ENCODE data around the gene CCND2. TPM values are rescaled to one million over a fixed set of nuclear protein-coding genes. Genes with fewer than 3 reads are reported as not detected.

The CCND2 gene
- total and polyA plus RNA-seq, 5 donors from 2014 or later = 51.8 to 206 (median 65.7) TPM

DNA sequence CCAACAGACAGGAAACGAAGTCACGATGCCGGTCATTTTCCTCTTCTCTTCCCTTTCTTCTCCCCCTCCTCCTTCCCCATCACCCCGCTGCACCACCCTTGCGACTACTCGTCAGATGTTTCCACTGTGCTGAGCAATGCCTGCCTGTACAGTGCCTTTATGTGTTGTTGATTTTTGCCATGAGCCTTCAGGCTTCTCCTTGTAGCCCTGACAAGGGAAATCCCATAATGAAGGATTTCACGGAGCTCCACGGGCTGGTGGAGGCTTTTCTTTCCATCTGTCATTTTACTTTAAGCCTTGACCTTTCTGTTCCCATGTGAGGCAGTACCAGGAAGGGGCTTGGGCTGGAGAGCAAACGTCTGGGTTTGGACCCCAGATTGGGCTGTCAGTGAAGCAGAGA, 28.7 kb upstream of the CCND2 start:
- no peak overlapping the region for H3K27ac Mint-ChIP-seq
- no peak for DNase-seq

GRCh38 chr12:4245446-4245845, 28.1 kb upstream of the CCND2 start:
- H3K9me3 ChIP-seq (ENCODE audit: control insufficient read depth in 2 of 2, low read length in 2 of 2) = no peaks in the 10 kb centered on the region
- no peaks in the 10 kb centered on the region for H3K36me3 Mint-ChIP-seq
- no peak overlapping the region for H3K4me3 Mint-ChIP-seq
- peaks cover 0 to 4% (median 0%) of the 10 kb centered on the region in 7 donors for H3K9me3 Mint-ChIP-seq
- H3K4me1 Mint-ChIP-seq = peaks cover 0 to 2% (median 0%) of the 10 kb centered on the region in 4 donors
- ATAC-seq (ENCODE audit: low read depth in 2 of 2) (no peak), DNase-seq (no peak)
- H3K27me3 ChIP-seq (ENCODE audit: control insufficient read depth, insufficient read depth, low read length) = no peaks in the 10 kb centered on the region
- no peaks in the 10 kb centered on the region for H3K36me3 ChIP-seq (ENCODE audit: control insufficient read depth, insufficient read depth, low read length)
- H3K4me3 ChIP-seq (ENCODE audit: low read depth, low read length) = no peak overlapping the region
- H3K27me3 Mint-ChIP-seq = peaks cover 4% of the 10 kb centered on the region
- no peak overlapping the region for H3K27ac Mint-ChIP-seq
- no peak overlapping the region for H3K27ac ChIP-seq (ENCODE audit: insufficient read depth, low read length, poor library complexity, severe bottlenecking)
- no peaks in the 10 kb centered on the region for H3K4me1 ChIP-seq (ENCODE audit: control insufficient read depth, insufficient read depth, low read length, poor library complexity, severe bottlenecking)

More for the DNA sequence above, 28.7 kb upstream of the CCND2 start:
- Mint-ChIP-seq H3K4me3 (no peak overlapping the region), H3K27me3 (peaks cover 4% of the 10 kb centered on the region), H3K36me3 (no peaks in the 10 kb centered on the region), H3K9me3 (peaks cover 0 to 4% (median 0%) of the 10 kb centered on the region in 7 donors), H3K4me1 (peaks cover 0 to 2% (median 0%) of the 10 kb centered on the region in 4 donors)
- ATAC-seq (ENCODE audit: low read depth in 2 of 2) = no peak
- no peaks in the 10 kb centered on the region for H3K36me3 ChIP-seq (ENCODE audit: control insufficient read depth, insufficient read depth, low read length)
- H3K9me3 ChIP-seq (ENCODE audit: control insufficient read depth in 2 of 2, low read length in 2 of 2) = no peaks in the 10 kb centered on the region
- H3K27me3 ChIP-seq (ENCODE audit: control insufficient read depth, insufficient read depth, low read length) = no peaks in the 10 kb centered on the region
- no peaks in the 10 kb centered on the region for H3K4me1 ChIP-seq (ENCODE audit: control insufficient read depth, insufficient read depth, low read length, poor library complexity, severe bottlenecking)
- no peak overlapping the region for H3K27ac ChIP-seq (ENCODE audit: insufficient read depth, low read length, poor library complexity, severe bottlenecking)
- H3K4me3 ChIP-seq (ENCODE audit: low read depth, low read length) = no peak overlapping the region

GRCh38 chr12:4246116-4246515, 27.4 kb upstream of the CCND2 start:
- ATAC-seq (ENCODE audit: low read depth in 2 of 2) (no peak), DNase-seq (no peak)
- no peaks in the 10 kb centered on the region for H3K9me3 ChIP-seq (ENCODE audit: control insufficient read depth in 2 of 2, low read length in 2 of 2)
- Mint-ChIP-seq H3K27ac (peak overlapping the region in 1 of 3 donors; percentile 71), H3K4me3 (no peak overlapping the region), H3K36me3 (no peaks in the 10 kb centered on the region), H3K4me1 (peaks cover 0 to 4% (median 3%) of the 10 kb centered on the region in 4 donors), H3K27me3 (peaks cover 8% of the 10 kb centered on the region), H3K9me3 (peaks cover 0 to 3% (median 0%) of the 10 kb centered on the region in 7 donors)
- no peaks in the 10 kb centered on the region for H3K36me3 ChIP-seq (ENCODE audit: control insufficient read depth, insufficient read depth, low read length)
- H3K4me3 ChIP-seq (ENCODE audit: low read depth, low read length) = no peak overlapping the region
- H3K27ac ChIP-seq (ENCODE audit: insufficient read depth, low read length, poor library complexity, severe bottlenecking) = no peak overlapping the region
- H3K4me1 ChIP-seq (ENCODE audit: control insufficient read depth, insufficient read depth, low read length, poor library complexity, severe bottlenecking) = no peaks in the 10 kb centered on the region
- H3K27me3 ChIP-seq (ENCODE audit: control insufficient read depth, insufficient read depth, low read length) = no peaks in the 10 kb centered on the region

- H3K4me3 ChIP-seq (ENCODE audit: low read depth, low read length) = no peak overlapping the region
- H3K4me1 ChIP-seq (ENCODE audit: control insufficient read depth, insufficient read depth, low read length, poor library complexity, severe bottlenecking) = peaks cover 4% of the 10 kb centered on the region
- DNase-seq (no peak), ATAC-seq (ENCODE audit: low read depth in 2 of 2) (no peak)
- no peak overlapping the region for H3K27ac ChIP-seq (ENCODE audit: insufficient read depth, low read length, poor library complexity, severe bottlenecking)
- H3K9me3 ChIP-seq (ENCODE audit: control insufficient read depth in 2 of 2, low read length in 2 of 2) = no peaks in the 10 kb centered on the region
- H3K9me3 Mint-ChIP-seq = peaks cover 0 to 2% (median 0%) of the 10 kb centered on the region in 7 donors
- no peaks in the 10 kb centered on the region for H3K27me3 ChIP-seq (ENCODE audit: control insufficient read depth, insufficient read depth, low read length)
- peaks cover 9% of the 10 kb centered on the region for H3K27me3 Mint-ChIP-seq
- H3K27ac Mint-ChIP-seq = peak overlapping the region in 1 of 3 donors; percentile 57
- H3K4me1 Mint-ChIP-seq = peaks cover 0 to 9% (median 6%) of the 10 kb centered on the region in 4 donors
- no peak overlapping the region for H3K4me3 Mint-ChIP-seq
- H3K36me3 Mint-ChIP-seq = no peaks in the 10 kb centered on the region
- H3K36me3 ChIP-seq (ENCODE audit: control insufficient read depth, insufficient read depth, low read length) = no peaks in the 10 kb centered on the region
These were observed 22.9 kb upstream of the CCND2 start for GRCh38 chr12:4250691-4251090.

- peaks cover 4% of the 10 kb centered on the region for H3K4me1 ChIP-seq (ENCODE audit: control insufficient read depth, insufficient read depth, low read length, poor library complexity, severe bottlenecking)
- DNase-seq (peak in 2 of 3 donors; percentile 31 to 45), ATAC-seq (ENCODE audit: low read depth in 2 of 2) (peak; percentile 88 to 93)
- peaks cover 9% of the 10 kb centered on the region for H3K27me3 Mint-ChIP-seq
- H3K4me3 Mint-ChIP-seq = peak overlapping the region in 1 of 4 donors; percentile 10
- peaks cover 0 to 9% (median 6%) of the 10 kb centered on the region in 4 donors for H3K4me1 Mint-ChIP-seq
- no peaks in the 10 kb centered on the region for H3K27me3 ChIP-seq (ENCODE audit: control insufficient read depth, insufficient read depth, low read length)
- H3K27ac ChIP-seq (ENCODE audit: insufficient read depth, low read length, poor library complexity, severe bottlenecking) = no peak overlapping the region
- H3K36me3 ChIP-seq (ENCODE audit: control insufficient read depth, insufficient read depth, low read length) = no peaks in the 10 kb centered on the region
- no peaks in the 10 kb centered on the region for H3K36me3 Mint-ChIP-seq
- H3K9me3 ChIP-seq (ENCODE audit: control insufficient read depth in 2 of 2, low read length in 2 of 2) = no peaks in the 10 kb centered on the region
- peaks cover 0 to 2% (median 0%) of the 10 kb centered on the region in 7 donors for H3K9me3 Mint-ChIP-seq
- peak overlapping the region in 2 of 3 donors; percentile 20 to 57 for H3K27ac Mint-ChIP-seq
- no peak overlapping the region for H3K4me3 ChIP-seq (ENCODE audit: low read depth, low read length)
These were observed 22.2 kb upstream of the CCND2 start for GRCh38 chr12:4251216-4251891.

- Mint-ChIP-seq H3K4me3 (no peak overlapping the region), H3K27ac (no peak overlapping the region), H3K36me3 (no peaks in the 10 kb centered on the region), H3K4me1 (peaks cover 0 to 9% (median 6%) of the 10 kb centered on the region in 4 donors), H3K9me3 (peaks cover 0 to 2% (median 0%) of the 10 kb centered on the region in 7 donors), H3K27me3 (peaks cover 9% of the 10 kb centered on the region)
- no peak overlapping the region for H3K4me3 ChIP-seq (ENCODE audit: low read depth, low read length)
- no peaks in the 10 kb centered on the region for H3K27me3 ChIP-seq (ENCODE audit: control insufficient read depth, insufficient read depth, low read length)
- H3K36me3 ChIP-seq (ENCODE audit: control insufficient read depth, insufficient read depth, low read length) = no peaks in the 10 kb centered on the region
- H3K27ac ChIP-seq (ENCODE audit: insufficient read depth, low read length, poor library complexity, severe bottlenecking) = no peak overlapping the region
- no peaks in the 10 kb centered on the region for H3K9me3 ChIP-seq (ENCODE audit: control insufficient read depth in 2 of 2, low read length in 2 of 2)
- ATAC-seq (ENCODE audit: low read depth in 2 of 2) (no peak), DNase-seq (no peak)
- peaks cover 4% of the 10 kb centered on the region for H3K4me1 ChIP-seq (ENCODE audit: control insufficient read depth, insufficient read depth, low read length, poor library complexity, severe bottlenecking)
These were observed 21.6 kb upstream of the CCND2 start for GRCh38 chr12:4251967-4252366.

GRCh38 chr12:4252601-4253000, 21.0 kb upstream of the CCND2 start:
- no peak for ATAC-seq (ENCODE audit: low read depth in 2 of 2)
- peaks cover 0 to 2% (median 0%) of the 10 kb centered on the region in 7 donors for H3K9me3 Mint-ChIP-seq
- Histone ChIP-seq H3K9me3 (ENCODE audit: control insufficient read depth in 2 of 2, low read length in 2 of 2) (no peaks in the 10 kb centered on the region), H3K27ac (ENCODE audit: insufficient read depth, low read length, poor library complexity, severe bottlenecking) (no peak overlapping the region), H3K27me3 (ENCODE audit: control insufficient read depth, insufficient read depth, low read length) (no peaks in the 10 kb centered on the region), H3K4me1 (ENCODE audit: control insufficient read depth, insufficient read depth, low read length, poor library complexity, severe bottlenecking) (peaks cover 4% of the 10 kb centered on the region), H3K36me3 (ENCODE audit: control insufficient read depth, insufficient read depth, low read length) (no peaks in the 10 kb centered on the region), H3K4me3 (ENCODE audit: low read depth, low read length) (no peak overlapping the region)
- H3K4me3 Mint-ChIP-seq = no peak overlapping the region
- peaks cover 9% of the 10 kb centered on the region for H3K27me3 Mint-ChIP-seq
- peaks cover 0 to 9% (median 6%) of the 10 kb centered on the region in 4 donors for H3K4me1 Mint-ChIP-seq
- no peak for DNase-seq
- no peaks in the 10 kb centered on the region for H3K36me3 Mint-ChIP-seq
- H3K27ac Mint-ChIP-seq = no peak overlapping the region
